Stimulated activated CD8-positive, alpha-beta memory T cell treated with anti-CD3 and anti-CD28 coated beads, Interleukin-4, amount 100 ng/mL, for 24 hours (primary cell): Measurements from ENCODE around the gene ANKRD11.

ENCODE experiments used
- DNase-seq: peaks from one replicate; pipeline ENCODE4 v3.0.0-alpha.2; 2020; ENCODE audit warnings: low read depth

Gene ANKRD11

GRCh38 chr16:89380681-89381080, 109.7 kb downstream of the ANKRD11 start:
- no peak for DNase-seq

- DNase-seq, result no peak
These were observed 111.2 kb downstream of the ANKRD11 start for GRCh38 chr16:89378947-89379771.

- DNase-seq, result no peak
These were observed 112.9 kb downstream of the ANKRD11 start for GRCh38 chr16:89377453-89377848.

GRCh38 chr16:89376812-89377452, 113.4 kb downstream of the ANKRD11 start:
- DNase-seq, result no peak

GRCh38 chr16:89375686-89376085, 114.7 kb downstream of the ANKRD11 start:
- no peak for DNase-seq

- DNase-seq, result no peak
These were observed 115.3 kb downstream of the ANKRD11 start for GRCh38 chr16:89375021-89375420.

- DNase-seq, result no peak
These were observed 115.9 kb downstream of the ANKRD11 start for GRCh38 chr16:89374393-89374960.

- DNase-seq, result no peak
These were observed 116.8 kb downstream of the ANKRD11 start for GRCh38 chr16:89373355-89374110.

GRCh38 chr16:89371968-89372634, 118.3 kb downstream of the ANKRD11 start:
- no peak for DNase-seq

- DNase-seq, result no peak
These were observed 119.0 kb downstream of the ANKRD11 start for GRCh38 chr16:89371386-89371785.

- DNase-seq, result no peak
These were observed 119.8 kb downstream of the ANKRD11 start for GRCh38 chr16:89370601-89371000.

- DNase-seq, result no peak
These were observed 120.3 kb downstream of the ANKRD11 start for GRCh38 chr16:89370081-89370511.

GRCh38 chr16:89369266-89369895, 121.0 kb downstream of the ANKRD11 start:
- DNase-seq, result no peak

GRCh38 chr16:89368604-89369249, 121.6 kb downstream of the ANKRD11 start:
- DNase-seq, result no peak

- DNase-seq, result no peak
These were observed 122.8 kb downstream of the ANKRD11 start for GRCh38 chr16:89367538-89367915.

- no peak for DNase-seq
These were observed 123.5 kb downstream of the ANKRD11 start for GRCh38 chr16:89366561-89367537.

GRCh38 chr16:89365996-89366395, 124.4 kb downstream of the ANKRD11 start:
- DNase-seq, result no peak

GRCh38 chr16:89365044-89365467, 125.3 kb downstream of the ANKRD11 start:
- no peak for DNase-seq

GRCh38 chr16:89364606-89365005, 125.8 kb downstream of the ANKRD11 start:
- DNase-seq, result no peak
